22Rv1 (cell line): ENCODE measurements around the gene TAGAP.
"Not testable (repeated sequence)": the region's sequence is repeated elsewhere in the genome, so short reads cannot be mapped to it uniquely, and the experiment has no call there.

Experiments
- H3K27ac ChIP-seq: fragments of 450-650 bp; 2 replicates; pipeline ENCODE4 v1.5.1; 2017
- CTCF ChIP-seq: fragments of 450-650 bp; IDR thresholded peaks from 2 replicates; pipeline ENCODE4 v1.5.1; 2017; ENCODE audit warnings: mild to moderate bottlenecking
- ZFX ChIP-seq: fragments of 450-650 bp; IDR thresholded peaks from 2 replicates; pipeline ENCODE4 v1.6.1; 2017; ENCODE audit warnings: antibody characterized with exemption, borderline replicate concordance

Gene TAGAP

GRCh38 chr6:159020011-159020410, 24.8 kb downstream of the TAGAP start:
- H3K27ac ChIP-seq = no peak overlapping the region
- TF ChIP-seq CTCF (no peak), ZFX (no peak)

GRCh38 chr6:159017757-159018559, 26.8 kb downstream of the TAGAP start:
- TF ChIP-seq ZFX (no peak), CTCF (no peak)
- H3K27ac ChIP-seq = no peak overlapping the region

- H3K27ac ChIP-seq = no peak overlapping the region
- TF ChIP-seq ZFX = no peak
- no peak for TF ChIP-seq CTCF
Observed at GRCh38 chr6:159014406-159014805, 30.4 kb downstream of the TAGAP start.

GRCh38 chr6:159013229-159013628, 31.6 kb downstream of the TAGAP start:
- TF ChIP-seq ZFX = no peak
- TF ChIP-seq CTCF = no peak
- no peak overlapping the region for H3K27ac ChIP-seq

- H3K27ac ChIP-seq = no peak overlapping the region
- no peak for TF ChIP-seq CTCF
- no peak for TF ChIP-seq ZFX
Observed at GRCh38 chr6:159012201-159012600, 32.6 kb downstream of the TAGAP start.

- not testable (repeated sequence) for H3K27ac ChIP-seq
Observed at GRCh38 chr6:159010037-159010612, 34.7 kb downstream of the TAGAP start.

- H3K27ac ChIP-seq = no peak overlapping the region
- TF ChIP-seq CTCF (peak; percentile 76), ZFX (no peak)
Observed at GRCh38 chr6:159008656-159009288, 36.0 kb downstream of the TAGAP start.
